ENCODE results near the gene MOB1A.
"Not testable (repeated sequence)": the region's sequence is repeated elsewhere in the genome, so short reads cannot be mapped to it uniquely, and the experiment has no call there.

DNA sequence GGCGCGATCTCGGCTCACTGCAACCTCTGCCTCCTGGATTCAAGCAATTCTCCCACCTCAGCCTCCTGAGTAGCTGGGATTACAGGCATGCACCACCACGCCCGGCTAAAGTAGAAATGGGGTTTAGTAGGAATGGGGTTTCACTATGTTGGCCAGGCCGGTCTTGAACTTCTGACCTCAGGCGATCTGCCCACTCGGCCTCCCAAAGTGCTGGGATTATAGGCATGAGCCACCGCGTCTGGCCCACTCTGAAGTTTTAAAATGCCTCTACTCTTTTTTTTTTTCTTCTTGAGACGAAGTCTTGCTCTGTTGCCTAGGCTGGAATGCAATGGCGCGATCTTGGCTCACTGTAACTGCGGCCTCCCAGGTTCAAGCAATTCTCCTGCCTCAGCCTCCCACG is 8.0 kb upstream of the MOB1A start:
- TF ChIP-seq POLR2AphosphoS5 (IDR thresholded peaks at IDR 0.05; ENCODE audit: borderline replicate concordance, low read depth, low read length); EZH2 (IDR thresholded peaks at IDR 0.05); FOXP2 (optimal IDR thresholded peaks at IDR 0.05; ENCODE audit: control extremely low read depth, extremely low read length, insufficient read depth): not testable (repeated sequence)
